PC-9 (cell line): ENCODE measurements around the gene CDC42EP1. TPM values are rescaled to one million over a fixed set of nuclear protein-coding genes. Genes with fewer than 3 reads are reported as not detected.

Source experiments
- BruUV-seq: library from RNA; stranded (reverse); fragments of 400-500 nt; replicated peaks from 2 replicates; lab custom pipeline; 2021; lab: Mats Ljungman, UMichigan
- CTCF ChIA-PET: fragments of 300-600 bp; sonication (Branson Sonifier 250); formaldehyde crosslinking; loops from one replicate; lab custom pipeline; 2022; ENCODE audit warnings: antibody characterized with exemption; lab: Charles Lee
- POLR2A ChIA-PET: fragments of 300-600 bp; sonication (Branson Sonifier 250); formaldehyde crosslinking; loops from one replicate; lab custom pipeline; 2022; ENCODE audit warnings: antibody characterized with exemption; ENCODE audit not compliant: unreplicated experiment; lab: Charles Lee
- DNase-seq, 2 experiments: peaks; one replicate each; pipeline versions ENCODE4 v3.0.0 to v3.0.0-alpha.2; 2015 to 2022; ENCODE audit warnings: mixed read lengths in 1 of 2
- H2AFZ ChIP-seq: fragments of 200-600 bp; sonication (generic); 2 replicates; pipeline ENCODE4 v1.8.1; 2017; ENCODE audit warnings: antibody characterized with exemption
- H3F3A ChIP-seq: fragments of 200-600 bp; sonication (generic); 2 replicates; pipeline ENCODE4 v1.8.1; 2017; ENCODE audit warnings: antibody characterized with exemption, mild to moderate bottlenecking, low read depth; ENCODE audit not compliant: insufficient read depth
- H3K27ac ChIP-seq: fragments of 200-600 bp; sonication (generic); 2 replicates; pipeline ENCODE4 v1.6.1; 2016; ENCODE audit warnings: mixed run types
- H3K27me3 ChIP-seq: fragments of 200-600 bp; sonication (generic); 2 replicates; pipeline ENCODE4 v1.6.1; 2016; ENCODE audit warnings: low read depth, mixed run types; ENCODE audit not compliant: insufficient read depth
- H3K36me3 ChIP-seq: fragments of 200-600 bp; sonication (generic); 2 replicates; pipeline ENCODE4 v1.6.1; 2016; ENCODE audit warnings: low read depth, mixed run types
- H3K4me1 ChIP-seq: fragments of 200-600 bp; sonication (generic); replicated peaks from 2 replicates; pipeline ENCODE4 v1.6.1; 2016; ENCODE audit warnings: mixed run types; ENCODE audit not compliant: insufficient read depth
- H3K4me2 ChIP-seq: fragments of 200-600 bp; sonication (generic); 2 replicates; pipeline ENCODE4 v1.6.1; 2017; ENCODE audit warnings: mixed run types
- H3K4me3 ChIP-seq: fragments of 200-600 bp; sonication (generic); 2 replicates; pipeline ENCODE4 v1.6.1; 2016; ENCODE audit warnings: mixed run types
- H3K79me2 ChIP-seq: fragments of 200-600 bp; sonication (generic); 2 replicates; pipeline ENCODE4 v1.6.1; 2017; ENCODE audit warnings: low read depth, mixed run types
- H3K9me2 ChIP-seq: fragments of 200-600 bp; sonication (generic); 2 replicates; pipeline ENCODE4 v1.8.1; 2017; ENCODE audit warnings: mild to moderate bottlenecking; ENCODE audit not compliant: insufficient read depth
- H3K9me3 ChIP-seq: fragments of 200-600 bp; sonication (generic); 2 replicates; pipeline ENCODE4 v1.8.1; 2016; ENCODE audit warnings: low read depth; ENCODE audit not compliant: insufficient read depth
- H4K20me1 ChIP-seq: fragments of 200-600 bp; sonication (generic); 2 replicates; pipeline ENCODE4 v1.8.1; 2017; ENCODE audit not compliant: insufficient read depth
- CTCF ChIP-seq: fragments of 200-600 bp; sonication (generic); conservative IDR thresholded peaks from 2 replicates; pipeline ENCODE4 v1.6.1; 2017; ENCODE audit warnings: mixed run types, antibody characterized with exemption, mild to moderate bottlenecking, moderate library complexity
- EZH2 ChIP-seq: fragments of 200-600 bp; sonication (generic); IDR thresholded peaks from 2 replicates; pipeline ENCODE4 v1.8.0; 2017; ENCODE audit warnings: antibody characterized with exemption, low read depth
- intact Hi-C: fragments of 100-400 bp; cut with micrococcal nuclease; formaldehyde crosslinking; loops from one replicate; pipeline ENCODE4 v1.10.0; 2022; ENCODE audit not compliant: unreplicated experiment
- total RNA-seq: library from RNA; stranded (reverse); gene quantifications from 2 replicates; pipeline ENCODE4 v1.2.3, GENCODE V29; 2021

The CDC42EP1 gene
- total RNA-seq, 1 experiment from 2014 or later: 94.0 TPM

- POLR2A ChIA-PET: no interaction called here
- H3K79me2 ChIP-seq: peaks cover 2% of the 10 kb centered on the region
- no peaks in the 10 kb centered on the region for H3K9me3 ChIP-seq
- H4K20me1 ChIP-seq: no peaks in the 10 kb centered on the region
- H3K4me1 ChIP-seq: peaks cover 61% of the 10 kb centered on the region
- BruUV-seq: no TSS peak
- no peak overlapping the region for H2AFZ ChIP-seq
- H3K27ac ChIP-seq: no peak overlapping the region
- peaks cover 48% of the 10 kb centered on the region for H3F3A ChIP-seq
- no peak overlapping the region for H3K4me2 ChIP-seq
- H3K27me3 ChIP-seq: no peaks in the 10 kb centered on the region
- intact Hi-C loops: loop anchor here (10.0 kb wide), 1 partner anchor 361 kb away; no protein-coding TSS in a partner anchor
- DNase-seq: peak in 1 of 2 experiments; percentile 42
- no peaks in the 10 kb centered on the region for H3K36me3 ChIP-seq
- no peaks in the 10 kb centered on the region for H3K9me2 ChIP-seq
- CTCF ChIA-PET: no interaction called here
- TF ChIP-seq EZH2: no peak
- TF ChIP-seq CTCF: no peak
- no peak overlapping the region for H3K4me3 ChIP-seq
These were observed 43.8 kb downstream of the CDC42EP1 start for GRCh38 chr22:37604074-37604473.

- Histone ChIP-seq H3K4me1 (peaks cover 58% of the 10 kb centered on the region), H3K27ac (no peak overlapping the region), H3F3A (peaks cover 44% of the 10 kb centered on the region), H3K36me3 (no peaks in the 10 kb centered on the region), H3K79me2 (peaks cover 10% of the 10 kb centered on the region), H2AFZ (no peak overlapping the region), H4K20me1 (no peaks in the 10 kb centered on the region), H3K9me3 (no peaks in the 10 kb centered on the region), H3K27me3 (no peaks in the 10 kb centered on the region), H3K4me2 (no peak overlapping the region), H3K4me3 (no peak overlapping the region), H3K9me2 (no peaks in the 10 kb centered on the region)
- TF ChIP-seq CTCF: no peak
- TF ChIP-seq EZH2: no peak
- intact Hi-C loops: loop anchor here (5.0 to 10.0 kb wide), 2 partner anchors 202 to 360 kb away; partner anchors contain the start of gene GCAT
- DNase-seq: peak in 1 of 2 experiments; percentile 35
- ChIA-PET POLR2A (no interaction called here), CTCF (no interaction called here)
- no TSS peak for BruUV-seq
These were observed 44.6 kb downstream of the CDC42EP1 start for GRCh38 chr22:37604875-37605274.

- Histone ChIP-seq H3K4me3 (peak overlapping the region; percentile 60), H3K4me2 (peak overlapping the region; percentile 100), H4K20me1 (peaks cover 7% of the 10 kb centered on the region; the same call in 1 of the 2 replicates), H3K27me3 (no peaks in the 10 kb centered on the region), H3K79me2 (peaks cover 32% of the 10 kb centered on the region), H2AFZ (peak overlapping the region; percentile 82), H3K36me3 (0 out of 2 replicates have a peak, but pooled peaks cover 3% of the 10 kb centered on the region), H3K4me1 (peaks cover 51% of the 10 kb centered on the region), H3F3A (peaks cover 28% of the 10 kb centered on the region), H3K9me3 (no peaks in the 10 kb centered on the region), H3K27ac (peak overlapping the region; percentile 99), H3K9me2 (no peaks in the 10 kb centered on the region)
- TF ChIP-seq EZH2: no peak
- peak; percentile 98 for TF ChIP-seq CTCF
- ChIA-PET CTCF (interaction anchor here (0.5 to 2.4 kb wide), 16 partner anchors 8 to 346 kb away, joined by 3 to 15 read pairs (median 3); partner anchors contain the start of genes C22orf23 and POLR2F), POLR2A (interaction anchor here (0.6 to 1.0 kb wide), 8 partner anchors 15 to 450 kb away, joined by 3 to 47 read pairs (median 6); partner anchors contain the start of genes LGALS1 and PICK1)
- no TSS peak for BruUV-seq
- intact Hi-C loops: loop anchor here (1.0 to 10.0 kb wide), 4 partner anchors 69 to 358 kb away; partner anchors contain the start of gene GCAT
- DNase-seq: peak; percentile 97 to 100
These were observed 47.0 kb downstream of the CDC42EP1 start for GRCh38 chr22:37607010-37607934.
